ENCODE data around the gene DTNB. TPM values are rescaled to one million over a fixed set of nuclear protein-coding genes. Genes with fewer than 3 reads are reported as not detected.

DTNB gene
- total RNA-seq: 2.8 and 4.2 TPM in 2 replicates

GRCh38 chr2:25673300-25674076 lies at the start of gene DTNB:
TSS of gene DTNB (minus strand) at chr2:25673577. CDS start at chr2:25652660, 20,917 bp downstream.

DNA sequence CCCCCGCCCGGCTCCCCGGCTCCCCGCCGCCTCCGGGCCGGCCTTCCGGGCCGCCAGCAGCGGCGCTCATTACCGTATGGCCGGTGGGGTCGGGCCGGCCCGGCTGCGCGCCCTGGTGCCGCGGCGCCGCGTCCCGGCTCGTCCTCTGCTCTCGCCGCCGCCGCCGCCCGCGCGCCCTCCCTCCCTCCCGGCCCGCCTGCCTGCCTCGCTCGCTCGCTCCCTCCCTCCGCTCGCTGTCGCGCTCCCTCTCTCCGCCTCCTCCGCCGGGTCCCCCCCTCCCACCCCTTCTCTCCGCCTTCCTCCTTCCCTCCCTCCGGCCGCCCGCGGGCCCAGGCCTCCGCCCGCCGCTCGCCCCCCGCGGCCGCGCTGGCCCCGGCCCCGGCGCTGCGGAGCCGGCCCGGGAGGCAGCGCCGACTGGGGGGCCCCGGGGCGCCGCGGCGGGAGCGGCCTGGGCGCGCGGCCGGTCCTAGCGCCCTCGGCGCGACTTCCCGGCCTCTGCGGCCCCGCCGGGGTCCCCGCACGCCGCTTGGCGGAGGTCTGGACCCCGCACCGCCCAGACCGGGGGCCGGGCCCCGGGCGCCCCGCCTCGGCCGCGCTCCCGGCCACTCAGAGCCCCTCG lies 331.5 kb downstream of the DTNB start, which contains the start of gene DNMT3A:
Gene DNMT3A (minus strand): TSS at position 173 of the 619 bp plus-strand sequence. CDS start 27,941 bp downstream, outside the sequence.

Other genes with a start within 250 kb of the DTNB start
- gene ASXL2, start 204.9 kb upstream of the DTNB start, total RNA-seq: 10.7 and 16.9 TPM in 2 replicates

All from epithelial cell of alveolus of lung (primary cell).